ENCODE measurements around the gene CSPG4. TPM values are rescaled to one million over a fixed set of nuclear protein-coding genes. Genes with fewer than 3 reads are reported as not detected.

CSPG4 gene
- total RNA-seq, 3 donors from 2014 or later = 6.3 to 42.9 (median 17.0) TPM

GRCh38 chr15:75651810-75652543, 60.7 kb downstream of the CSPG4 start:
- no peaks in the 10 kb centered on the region for H3K9me3 ChIP-seq
- peak overlapping the region; percentile 77 to 91 (median 90) for H3K4me3 ChIP-seq
- DNase-seq (ENCODE audit: low spot score in 2 of 2) = no peak
- peak overlapping the region; percentile 43 to 98 for H3K27ac ChIP-seq
- no peaks in the 10 kb centered on the region for H3K27me3 ChIP-seq
- peaks cover 13 to 52% of the 10 kb centered on the region in 2 donors for H3K4me1 ChIP-seq
- intact Hi-C loops (cut with DNase I; ENCODE audit: low total_unique reads) = no loop called here
- no peaks in the 10 kb centered on the region for H3K36me3 ChIP-seq
- TF ChIP-seq CTCF (IDR thresholded peaks at IDR 0.05) (no peak), POLR2AphosphoS5 (IDR thresholded peaks at IDR 0.05) (no peak), POLR2A (IDR thresholded peaks at IDR 0.05) (no peak)

GRCh38 chr15:75650908-75651809, 61.5 kb downstream of the CSPG4 start:
- intact Hi-C loops (cut with DNase I; ENCODE audit: low total_unique reads) = no loop called here
- no peak for DNase-seq (ENCODE audit: low spot score in 2 of 2)

GRCh38 chr15:75649848-75650247, 62.8 kb downstream of the CSPG4 start:
- H3K9me3 ChIP-seq = no peaks in the 10 kb centered on the region
- peaks cover 16 to 56% of the 10 kb centered on the region in 2 donors for H3K4me1 ChIP-seq
- no peak for DNase-seq (ENCODE audit: low spot score in 2 of 2)
- no peak for TF ChIP-seq POLR2AphosphoS5 (IDR thresholded peaks at IDR 0.05)
- TF ChIP-seq POLR2A (IDR thresholded peaks at IDR 0.05) = no peak
- TF ChIP-seq CTCF (IDR thresholded peaks at IDR 0.05) = no peak
- H3K36me3 ChIP-seq = no peaks in the 10 kb centered on the region
- H3K27me3 ChIP-seq = no peaks in the 10 kb centered on the region
- H3K27ac ChIP-seq = peak overlapping the region; percentile 93 to 98
- intact Hi-C loops (cut with DNase I; ENCODE audit: low total_unique reads) = no loop called here
- peak overlapping the region; percentile 77 to 91 (median 90) for H3K4me3 ChIP-seq

More at GRCh38 chr15:75650908-75651809, 61.5 kb downstream of the CSPG4 start:
- TF ChIP-seq CTCF (IDR thresholded peaks at IDR 0.05) (no peak), POLR2AphosphoS5 (IDR thresholded peaks at IDR 0.05) (no peak), POLR2A (IDR thresholded peaks at IDR 0.05) (no peak)
- Histone ChIP-seq H3K4me3 (peak overlapping the region; percentile 77 to 91 (median 90)), H3K36me3 (no peaks in the 10 kb centered on the region), H3K4me1 (peaks cover 16 to 57% of the 10 kb centered on the region in 2 donors), H3K27ac (peak overlapping the region; percentile 43 to 98), H3K9me3 (no peaks in the 10 kb centered on the region), H3K27me3 (no peaks in the 10 kb centered on the region)

- TF ChIP-seq CTCF (IDR thresholded peaks at IDR 0.05) (no peak), POLR2AphosphoS5 (IDR thresholded peaks at IDR 0.05) (no peak), POLR2A (IDR thresholded peaks at IDR 0.05) (no peak)
- Histone ChIP-seq H3K36me3 (no peaks in the 10 kb centered on the region), H3K9me3 (no peaks in the 10 kb centered on the region), H3K27me3 (no peaks in the 10 kb centered on the region), H3K4me3 (peak overlapping the region; percentile 77 to 91 (median 90)), H3K27ac (peak overlapping the region; percentile 93 to 98), H3K4me1 (peaks cover 16 to 54% of the 10 kb centered on the region in 2 donors)
- intact Hi-C loops (cut with DNase I; ENCODE audit: low total_unique reads) = no loop called here
- DNase-seq (ENCODE audit: low spot score in 2 of 2) = no peak
Measured at GRCh38 chr15:75649045-75649761, 63.4 kb downstream of the CSPG4 start.

All from breast epithelium (tissue), 4 donors.